CD4-positive, CD25-positive, alpha-beta regulatory T cell (primary cell): ENCODE data around the gene L1CAM. TPM values are rescaled to one million over a fixed set of nuclear protein-coding genes. Genes with fewer than 3 reads are reported as not detected.

Experiments used
- ATAC-seq, 2 donors: fragments of 150-1000 bp; cut with Tn5 transposase; one replicate each; pipeline ENCODE4 v1.10.0; 2021; ENCODE audit warnings: low read depth in 2 of 2, moderate number of reproducible peaks in 2 of 2, moderate library complexity in 1 of 2
- DNase-seq, 3 donors: peaks; one replicate each; pipeline versions ENCODE4 v3.0.0 to v3.0.0-alpha.2; 2012 to 2022; ENCODE audit warnings: mixed read lengths in 1 of 3
- H3K27ac ChIP-seq: one replicate; pipeline ENCODE4 v1.7.0; 2013; ENCODE audit warnings: mild to moderate bottlenecking, low read length; ENCODE audit not compliant: insufficient read depth, poor library complexity, severe bottlenecking
- H3K27me3 ChIP-seq: one replicate; pipeline ENCODE4 v1.7.0; 2013; ENCODE audit warnings: low read length; ENCODE audit not compliant: control insufficient read depth, insufficient read depth
- H3K36me3 ChIP-seq: one replicate; pipeline ENCODE4 v1.7.0; 2013; ENCODE audit warnings: mild to moderate bottlenecking, low read length, moderate library complexity; ENCODE audit not compliant: control insufficient read depth, insufficient read depth
- H3K4me1 ChIP-seq: 2 replicates; pipeline ENCODE4 v1.7.0; 2013; ENCODE audit warnings: mild to moderate bottlenecking, low read length; ENCODE audit not compliant: insufficient read depth, control insufficient read depth, poor library complexity, severe bottlenecking
- H3K4me3 ChIP-seq: one replicate; pipeline ENCODE4 v1.7.0; 2013; ENCODE audit warnings: low read depth, mild to moderate bottlenecking, low read length, moderate library complexity
- H3K9me3 ChIP-seq, 2 experiments: 1 replicate in 1 of 2; 2 replicates in 1 of 2; pipeline ENCODE4 v1.7.0; 2013; ENCODE audit warnings: low read length in 2 of 2, mild to moderate bottlenecking in 1 of 2, moderate library complexity in 1 of 2; ENCODE audit not compliant: control insufficient read depth in 2 of 2
- H3K27ac Mint-ChIP-seq, 3 donors: one replicate each; pipeline ENCODE4 v1.8.0; 2020 to 2022; ENCODE audit warnings: mild to moderate bottlenecking in 3 of 3, mixed read lengths in 3 of 3, moderate library complexity in 2 of 3
- H3K27me3 Mint-ChIP-seq: one replicate; pipeline ENCODE4 v1.8.0; 2022; ENCODE audit warnings: mild to moderate bottlenecking, mixed read lengths
- H3K36me3 Mint-ChIP-seq: one replicate; pipeline ENCODE4 v1.8.0; 2020; ENCODE audit warnings: mixed read lengths
- H3K4me1 Mint-ChIP-seq, 4 donors: one replicate each; pipeline ENCODE4 v1.8.0; 2020 to 2022; ENCODE audit warnings: mixed read lengths in 4 of 4, mild to moderate bottlenecking in 1 of 4
- H3K4me3 Mint-ChIP-seq, 4 donors: one replicate each; pipeline ENCODE4 v1.8.0; 2020 to 2022; ENCODE audit warnings: mild to moderate bottlenecking in 4 of 4, mixed read lengths in 4 of 4, moderate library complexity in 3 of 4
- H3K9me3 Mint-ChIP-seq, 7 donors: one replicate each; pipeline ENCODE4 v1.8.0; 2020 to 2022; ENCODE audit warnings: mixed read lengths in 7 of 7, mild to moderate bottlenecking in 3 of 7, moderate library complexity in 2 of 7
- polyA plus RNA-seq, 4 donors: library from polyadenylated mRNA; unstranded; fragments of 300-500 nt; fragmentation: Illumina TruSeq; gene quantifications; one replicate each; pipeline ENCODE4 v1.2.3, GENCODE V29; 2021
- total RNA-seq: library from RNA; stranded (reverse); gene quantifications from one replicate; pipeline ENCODE4 v1.2.3, GENCODE V29; 2022

The L1CAM gene
- total and polyA plus RNA-seq, 5 donors from 2014 or later: 0.67 to 2.1 TPM; not detected in 3

- no peaks in the 10 kb centered on the region for H3K36me3 ChIP-seq
- H3K4me3 ChIP-seq: no peak overlapping the region
- H3K27me3 ChIP-seq: no peaks in the 10 kb centered on the region
- Mint-ChIP-seq H3K9me3 (no peaks in the 10 kb centered on the region), H3K27ac (no peak overlapping the region), H3K27me3 (peaks cover 21% of the 10 kb centered on the region), H3K36me3 (no peaks in the 10 kb centered on the region), H3K4me1 (peaks cover 0 to 10% (median 0%) of the 10 kb centered on the region in 4 donors), H3K4me3 (no peak overlapping the region)
- H3K27ac ChIP-seq: no peak overlapping the region
- H3K9me3 ChIP-seq: no peaks in the 10 kb centered on the region
- no peaks in the 10 kb centered on the region for H3K4me1 ChIP-seq
- ATAC-seq: no peak
- no peak for DNase-seq
Observed at GRCh38 chrX:153853902-153854267, 32.1 kb downstream of the L1CAM start.

GRCh38 chrX:153853180-153853901 lies 32.6 kb downstream of the L1CAM start:
- no peak overlapping the region for H3K4me3 ChIP-seq
- no peak for ATAC-seq
- no peak overlapping the region for H3K27ac ChIP-seq
- H3K4me1 ChIP-seq: no peaks in the 10 kb centered on the region
- H3K27ac Mint-ChIP-seq: no peak overlapping the region
- no peaks in the 10 kb centered on the region for H3K9me3 ChIP-seq
- peaks cover 21% of the 10 kb centered on the region for H3K27me3 Mint-ChIP-seq
- no peaks in the 10 kb centered on the region for H3K27me3 ChIP-seq
- no peaks in the 10 kb centered on the region for H3K36me3 ChIP-seq
- no peaks in the 10 kb centered on the region for H3K36me3 Mint-ChIP-seq
- no peaks in the 10 kb centered on the region for H3K9me3 Mint-ChIP-seq
- no peak for DNase-seq
- peaks cover 0 to 10% (median 0%) of the 10 kb centered on the region in 4 donors for H3K4me1 Mint-ChIP-seq
- no peak overlapping the region for H3K4me3 Mint-ChIP-seq

- H3K9me3 ChIP-seq: no peaks in the 10 kb centered on the region
- ATAC-seq: no peak
- H3K27me3 Mint-ChIP-seq: peaks cover 15% of the 10 kb centered on the region
- no peaks in the 10 kb centered on the region for H3K4me1 ChIP-seq
- H3K36me3 Mint-ChIP-seq: no peaks in the 10 kb centered on the region
- no peak overlapping the region for H3K27ac Mint-ChIP-seq
- no peak for DNase-seq
- no peaks in the 10 kb centered on the region for H3K9me3 Mint-ChIP-seq
- H3K4me3 ChIP-seq: no peak overlapping the region
- H3K4me1 Mint-ChIP-seq: peaks cover 0 to 2% (median 0%) of the 10 kb centered on the region in 4 donors
- H3K27me3 ChIP-seq: no peaks in the 10 kb centered on the region
- H3K4me3 Mint-ChIP-seq: no peak overlapping the region
- no peak overlapping the region for H3K27ac ChIP-seq
- no peaks in the 10 kb centered on the region for H3K36me3 ChIP-seq
Observed at GRCh38 chrX:153851981-153852380, 34.0 kb downstream of the L1CAM start.

GRCh38 chrX:153848325-153848724 lies 37.6 kb downstream of the L1CAM start:
- Mint-ChIP-seq H3K36me3 (no peaks in the 10 kb centered on the region), H3K9me3 (peaks cover 0 to 2% (median 0%) of the 10 kb centered on the region in 7 donors), H3K27me3 (peaks cover 27% of the 10 kb centered on the region), H3K27ac (no peak overlapping the region), H3K4me3 (no peak overlapping the region), H3K4me1 (no peaks in the 10 kb centered on the region)
- Histone ChIP-seq H3K4me3 (no peak overlapping the region), H3K36me3 (no peaks in the 10 kb centered on the region), H3K4me1 (no peaks in the 10 kb centered on the region), H3K9me3 (no peaks in the 10 kb centered on the region), H3K27ac (no peak overlapping the region), H3K27me3 (peaks cover 2% of the 10 kb centered on the region)
- ATAC-seq: no peak
- no peak for DNase-seq

GRCh38 chrX:153845842-153846241 lies 40.1 kb downstream of the L1CAM start:
- H3K36me3 Mint-ChIP-seq: no peaks in the 10 kb centered on the region
- DNase-seq (no peak), ATAC-seq (no peak)
- peaks cover 33% of the 10 kb centered on the region for H3K27me3 Mint-ChIP-seq
- Histone ChIP-seq H3K4me3 (no peak overlapping the region), H3K27ac (no peak overlapping the region), H3K4me1 (no peaks in the 10 kb centered on the region), H3K27me3 (peaks cover 2% of the 10 kb centered on the region), H3K9me3 (no peaks in the 10 kb centered on the region), H3K36me3 (no peaks in the 10 kb centered on the region)
- H3K4me1 Mint-ChIP-seq: no peaks in the 10 kb centered on the region
- no peak overlapping the region for H3K4me3 Mint-ChIP-seq
- peaks cover 0 to 2% (median 0%) of the 10 kb centered on the region in 7 donors for H3K9me3 Mint-ChIP-seq
- no peak overlapping the region for H3K27ac Mint-ChIP-seq

- no peaks in the 10 kb centered on the region for H3K36me3 ChIP-seq
- H3K9me3 ChIP-seq: no peaks in the 10 kb centered on the region
- H3K27me3 ChIP-seq: peaks cover 2% of the 10 kb centered on the region
- Mint-ChIP-seq H3K4me3 (no peak overlapping the region), H3K27ac (no peak overlapping the region), H3K36me3 (no peaks in the 10 kb centered on the region), H3K9me3 (peaks cover 0 to 2% (median 0%) of the 10 kb centered on the region in 7 donors), H3K27me3 (peaks cover 36% of the 10 kb centered on the region), H3K4me1 (no peaks in the 10 kb centered on the region)
- DNase-seq (no peak), ATAC-seq (no peak)
- no peaks in the 10 kb centered on the region for H3K4me1 ChIP-seq
- H3K4me3 ChIP-seq: no peak overlapping the region
- H3K27ac ChIP-seq: no peak overlapping the region
Observed at GRCh38 chrX:153845195-153845594, 40.8 kb downstream of the L1CAM start.

GRCh38 chrX:153844509-153845082 lies 41.4 kb downstream of the L1CAM start:
- H3K9me3 ChIP-seq: no peaks in the 10 kb centered on the region
- Mint-ChIP-seq H3K9me3 (peaks cover 0 to 2% (median 0%) of the 10 kb centered on the region in 7 donors), H3K27ac (no peak overlapping the region), H3K27me3 (peaks cover 36% of the 10 kb centered on the region), H3K4me3 (no peak overlapping the region), H3K36me3 (no peaks in the 10 kb centered on the region), H3K4me1 (no peaks in the 10 kb centered on the region)
- H3K27me3 ChIP-seq: peaks cover 2% of the 10 kb centered on the region
- H3K27ac ChIP-seq: no peak overlapping the region
- DNase-seq (no peak), ATAC-seq (no peak)
- no peaks in the 10 kb centered on the region for H3K4me1 ChIP-seq
- no peak overlapping the region for H3K4me3 ChIP-seq
- H3K36me3 ChIP-seq: no peaks in the 10 kb centered on the region

- Mint-ChIP-seq H3K4me1 (no peaks in the 10 kb centered on the region), H3K36me3 (no peaks in the 10 kb centered on the region), H3K27me3 (peaks cover 51% of the 10 kb centered on the region), H3K9me3 (peaks cover 0 to 3% (median 0%) of the 10 kb centered on the region in 7 donors), H3K4me3 (no peak overlapping the region), H3K27ac (no peak overlapping the region)
- DNase-seq (no peak), ATAC-seq (no peak)
- no peaks in the 10 kb centered on the region for H3K9me3 ChIP-seq
- no peak overlapping the region for H3K4me3 ChIP-seq
- no peak overlapping the region for H3K27ac ChIP-seq
- no peaks in the 10 kb centered on the region for H3K4me1 ChIP-seq
- no peaks in the 10 kb centered on the region for H3K36me3 ChIP-seq
- H3K27me3 ChIP-seq: no peaks in the 10 kb centered on the region
Observed at GRCh38 chrX:153836921-153837320, 49.1 kb downstream of the L1CAM start.
